Mesendoderm (in vitro differentiated cells): ENCODE results near the gene GALNS.

Experiments
- DNase-seq: peaks from one replicate; pipeline ENCODE4 v3.0.0; 2013
- H2AK5ac ChIP-seq: 2 replicates; pipeline ENCODE4 v1.6.1; 2013; ENCODE audit warnings: low read length, inconsistent platforms
- H2BK120ac ChIP-seq: 2 replicates; pipeline ENCODE4 v1.6.1; 2013; ENCODE audit warnings: low read depth, mild to moderate bottlenecking, low read length, moderate library complexity, mixed read lengths
- H2BK15ac ChIP-seq: replicated peaks from 2 replicates; pipeline ENCODE4 v1.6.1; 2013; ENCODE audit warnings: low read depth, mild to moderate bottlenecking, moderate library complexity
- H2BK5ac ChIP-seq: 2 replicates; pipeline ENCODE4 v1.6.1; 2013; ENCODE audit warnings: low read length, inconsistent platforms
- H3K18ac ChIP-seq: 2 replicates; pipeline ENCODE4 v1.6.1; 2013; ENCODE audit warnings: mild to moderate bottlenecking, low read length, mixed read lengths
- H3K23ac ChIP-seq: one replicate; pipeline ENCODE4 v1.6.1; 2013; ENCODE audit warnings: low read length
- H3K27ac ChIP-seq: 2 replicates; pipeline ENCODE4 v1.5.1; 2013; ENCODE audit warnings: low read depth, mild to moderate bottlenecking, inconsistent platforms, low read length, moderate library complexity
- H3K27me3 ChIP-seq: 2 replicates; pipeline ENCODE4 v1.6.1; 2013; ENCODE audit warnings: low read length, control low read depth, mild to moderate bottlenecking, inconsistent platforms; ENCODE audit not compliant: insufficient read depth, poor library complexity
- H3K36me3 ChIP-seq: 2 replicates; pipeline ENCODE4 v1.6.1; 2013; ENCODE audit warnings: low read length, inconsistent platforms; ENCODE audit not compliant: control insufficient read depth, insufficient read depth
- H3K4ac ChIP-seq: one replicate; pipeline ENCODE4 v1.6.1; 2013; ENCODE audit warnings: low read depth, mild to moderate bottlenecking, low read length, moderate library complexity
- H3K4me1 ChIP-seq: 2 replicates; pipeline ENCODE4 v1.6.1; 2013; ENCODE audit warnings: low read depth, low read length, inconsistent platforms; ENCODE audit not compliant: control insufficient read depth
- H3K4me2 ChIP-seq: 2 replicates; pipeline ENCODE4 v1.6.1; 2013; ENCODE audit warnings: low read length
- H3K4me3 ChIP-seq: 2 replicates; pipeline ENCODE4 v1.5.1; 2013; ENCODE audit warnings: mild to moderate bottlenecking, low read length
- H3K56ac ChIP-seq: one replicate; pipeline ENCODE4 v1.6.1; 2013; ENCODE audit warnings: low read length
- H3K79me1 ChIP-seq: 2 replicates; pipeline ENCODE4 v1.6.1; 2013; ENCODE audit warnings: low read length, inconsistent platforms
- H3K79me2 ChIP-seq: 2 replicates; pipeline ENCODE4 v1.6.1; 2013; ENCODE audit warnings: mild to moderate bottlenecking, low read length; ENCODE audit not compliant: control insufficient read depth, insufficient read depth
- H3K9ac ChIP-seq: 2 replicates; pipeline ENCODE4 v1.6.1; 2013; ENCODE audit warnings: low read length, inconsistent platforms
- H4K5ac ChIP-seq: one replicate; pipeline ENCODE4 v1.6.1; 2013; ENCODE audit warnings: low read length
- H4K8ac ChIP-seq: one replicate; pipeline ENCODE4 v1.6.1; 2013; ENCODE audit warnings: low read depth, mild to moderate bottlenecking, control low read depth, low read length, moderate library complexity
- WGBS: extraction: QIAGEN DNeasy Blood & Tissue Kit; methylation state at CpG from one replicate; pipeline ENCODE4 v1.1.7; 2013; ENCODE audit warnings: low lambda C conversion rate, missing lambda C conversion rate; ENCODE audit not compliant: insufficient coverage; ENCODE audit errors: extremely low coverage; 5-methylcytosine and 5-hydroxymethylcytosine counted together

GALNS gene

GRCh38 chr16:88879788-88880055 lies 23.0 kb upstream of the GALNS start:
- Histone ChIP-seq H3K79me1 (no peaks in the 10 kb centered on the region), H3K36me3 (no peaks in the 10 kb centered on the region), H3K4me2 (no peak overlapping the region), H3K23ac (no peak overlapping the region), H3K18ac (no peak overlapping the region), H3K4me1 (no peaks in the 10 kb centered on the region), H2AK5ac (no peak overlapping the region), H3K4ac (no peak overlapping the region), H3K79me2 (no peaks in the 10 kb centered on the region), H3K27ac (no peak overlapping the region), H2BK15ac (no peak overlapping the region), H3K9ac (no peak overlapping the region), H4K8ac (no peak overlapping the region), H2BK120ac (no peak overlapping the region), H3K27me3 (no peaks in the 10 kb centered on the region), H2BK5ac (no peak overlapping the region), H3K56ac (no peak overlapping the region), H3K4me3 (no peak overlapping the region), H4K5ac (no peak overlapping the region)
- no CpG with 5 or more reads among the region's 11 CpGs for WGBS
- no peak for DNase-seq

GRCh38 chr16:88878967-88879787 lies 22.4 kb upstream of the GALNS start:
- Histone ChIP-seq H3K18ac (no peak overlapping the region), H3K4me2 (no peak overlapping the region), H3K4me3 (no peak overlapping the region), H3K23ac (no peak overlapping the region), H2BK15ac (no peak overlapping the region), H4K8ac (no peak overlapping the region), H2BK5ac (no peak overlapping the region), H3K4me1 (no peaks in the 10 kb centered on the region), H3K27me3 (no peaks in the 10 kb centered on the region), H2AK5ac (no peak overlapping the region), H3K9ac (no peak overlapping the region), H3K79me1 (no peaks in the 10 kb centered on the region), H3K4ac (no peak overlapping the region), H3K36me3 (no peaks in the 10 kb centered on the region), H2BK120ac (no peak overlapping the region), H3K79me2 (no peaks in the 10 kb centered on the region), H4K5ac (no peak overlapping the region), H3K27ac (no peak overlapping the region), H3K56ac (no peak overlapping the region)
- DNase-seq = no peak
- WGBS = no CpG with 5 or more reads among the region's 45 CpGs

- no peak overlapping the region for H2BK120ac ChIP-seq
- no peaks in the 10 kb centered on the region for H3K36me3 ChIP-seq
- H4K8ac ChIP-seq = no peak overlapping the region
- no peak overlapping the region for H2AK5ac ChIP-seq
- no peak overlapping the region for H3K18ac ChIP-seq
- H3K23ac ChIP-seq = no peak overlapping the region
- H2BK5ac ChIP-seq = no peak overlapping the region
- no peak overlapping the region for H3K27ac ChIP-seq
- H3K27me3 ChIP-seq = no peaks in the 10 kb centered on the region
- H3K79me2 ChIP-seq = no peaks in the 10 kb centered on the region
- H3K56ac ChIP-seq = no peak overlapping the region
- WGBS = no CpG with 5 or more reads among the region's 20 CpGs
- no peak overlapping the region for H3K4me2 ChIP-seq
- no peak overlapping the region for H3K9ac ChIP-seq
- no peak overlapping the region for H3K4ac ChIP-seq
- H3K79me1 ChIP-seq = no peaks in the 10 kb centered on the region
- H3K4me1 ChIP-seq = no peaks in the 10 kb centered on the region
- DNase-seq = no peak
- H3K4me3 ChIP-seq = no peak overlapping the region
- no peak overlapping the region for H4K5ac ChIP-seq
- H2BK15ac ChIP-seq = no peak overlapping the region
These were observed 21.6 kb upstream of the GALNS start for GRCh38 chr16:88878356-88878755.

- H3K4me2 ChIP-seq = no peak overlapping the region
- H3K23ac ChIP-seq = no peak overlapping the region
- H3K4ac ChIP-seq = no peak overlapping the region
- no peaks in the 10 kb centered on the region for H3K36me3 ChIP-seq
- no CpG with 5 or more reads among the region's 20 CpGs for WGBS
- no peak overlapping the region for H4K5ac ChIP-seq
- no peak overlapping the region for H3K56ac ChIP-seq
- H3K27me3 ChIP-seq = no peaks in the 10 kb centered on the region
- no peak overlapping the region for H2AK5ac ChIP-seq
- H2BK15ac ChIP-seq = no peak overlapping the region
- no peak overlapping the region for H3K9ac ChIP-seq
- H3K79me1 ChIP-seq = no peaks in the 10 kb centered on the region
- H3K27ac ChIP-seq = no peak overlapping the region
- no peak overlapping the region for H3K4me3 ChIP-seq
- no peak overlapping the region for H4K8ac ChIP-seq
- no peaks in the 10 kb centered on the region for H3K79me2 ChIP-seq
- no peak for DNase-seq
- H3K4me1 ChIP-seq = no peaks in the 10 kb centered on the region
- H2BK120ac ChIP-seq = no peak overlapping the region
- no peak overlapping the region for H2BK5ac ChIP-seq
- H3K18ac ChIP-seq = no peak overlapping the region
These were observed 21.0 kb upstream of the GALNS start for GRCh38 chr16:88877564-88878289.

- H2AK5ac ChIP-seq = no peak overlapping the region
- no peak overlapping the region for H3K4me3 ChIP-seq
- no peak overlapping the region for H3K9ac ChIP-seq
- H3K27me3 ChIP-seq = no peaks in the 10 kb centered on the region
- H3K27ac ChIP-seq = no peak overlapping the region
- H3K18ac ChIP-seq = no peak overlapping the region
- H3K4me2 ChIP-seq = no peak overlapping the region
- no peak for DNase-seq
- H4K5ac ChIP-seq = no peak overlapping the region
- H3K4ac ChIP-seq = no peak overlapping the region
- no CpG with 5 or more reads among the region's 33 CpGs for WGBS
- H3K4me1 ChIP-seq = no peaks in the 10 kb centered on the region
- no peaks in the 10 kb centered on the region for H3K36me3 ChIP-seq
- no peak overlapping the region for H2BK15ac ChIP-seq
- H3K23ac ChIP-seq = no peak overlapping the region
- H3K56ac ChIP-seq = no peak overlapping the region
- no peaks in the 10 kb centered on the region for H3K79me1 ChIP-seq
- H4K8ac ChIP-seq = no peak overlapping the region
- no peak overlapping the region for H2BK120ac ChIP-seq
- H3K79me2 ChIP-seq = no peaks in the 10 kb centered on the region
- H2BK5ac ChIP-seq = no peak overlapping the region
These were observed 20.3 kb upstream of the GALNS start for GRCh38 chr16:88876942-88877526.
